Stromal cell of bone marrow (primary cell): ENCODE measurements around the gene PTPRK.
"Not testable (repeated sequence)": the region's sequence is repeated elsewhere in the genome, so short reads cannot be mapped to it uniquely, and the experiment has no call there.

Experiments used
- DNase-seq: peaks from one replicate; pipeline ENCODE4 v3.0.0-alpha.2; 2012; ENCODE audit warnings: low read depth

The PTPRK gene

GRCh38 chr6:128487746-128488145, 32.7 kb downstream of the PTPRK start:
- peak; percentile 56 for DNase-seq

GRCh38 chr6:128487055-128487454, 33.3 kb downstream of the PTPRK start:
- DNase-seq, result no peak

GRCh38 chr6:128486580-128486979, 33.8 kb downstream of the PTPRK start:
- not testable (repeated sequence) for DNase-seq

GRCh38 chr6:128483472-128484135, 36.8 kb downstream of the PTPRK start:
- no peak for DNase-seq

- no peak for DNase-seq
Observed at GRCh38 chr6:128482642-128483041, 37.8 kb downstream of the PTPRK start.

- no peak for DNase-seq
Observed at GRCh38 chr6:128479991-128480390, 40.4 kb downstream of the PTPRK start.

GRCh38 chr6:128479048-128479666, 41.2 kb downstream of the PTPRK start:
- no peak for DNase-seq

GRCh38 chr6:128478230-128479047, 42.0 kb downstream of the PTPRK start:
- no peak for DNase-seq

GRCh38 chr6:128474933-128475332, 45.5 kb downstream of the PTPRK start:
- DNase-seq, result no peak

GRCh38 chr6:128474481-128474880, 45.9 kb downstream of the PTPRK start:
- no peak for DNase-seq

- no peak for DNase-seq
Observed at GRCh38 chr6:128471907-128472306, 48.5 kb downstream of the PTPRK start.

- peak; percentile 9 for DNase-seq
Observed at GRCh38 chr6:128465368-128466343, 54.7 kb downstream of the PTPRK start.

- DNase-seq, result no peak
Observed at GRCh38 chr6:128464790-128465189, 55.6 kb downstream of the PTPRK start.

- DNase-seq, result no peak
Observed at GRCh38 chr6:128463942-128464341, 56.5 kb downstream of the PTPRK start.

- DNase-seq, result no peak
Observed at GRCh38 chr6:128461501-128461900, 58.9 kb downstream of the PTPRK start.

- no peak for DNase-seq
Observed at GRCh38 chr6:128456510-128457230, 63.7 kb downstream of the PTPRK start.

- no peak for DNase-seq
Observed at GRCh38 chr6:128455959-128456358, 64.4 kb downstream of the PTPRK start.

GRCh38 chr6:128452713-128453112, 67.7 kb downstream of the PTPRK start:
- DNase-seq, result no peak

- no peak for DNase-seq
Observed at GRCh38 chr6:128446497-128446896, 73.9 kb downstream of the PTPRK start.

GRCh38 chr6:128443553-128443952, 76.8 kb downstream of the PTPRK start:
- DNase-seq, result no peak

GRCh38 chr6:128439627-128440026, 80.8 kb downstream of the PTPRK start:
- no peak for DNase-seq
